Kidney (tissue), 14 donors: ENCODE results near the gene PXDN. TPM values are rescaled to one million over a fixed set of nuclear protein-coding genes. Genes with fewer than 3 reads are reported as not detected.
A peak's percentile ranks its signal among the peaks of the same experiment; 100 is the strongest.

Experiments used
- DNase-seq, 5 donors: peaks; one replicate each; pipeline ENCODE4 v3.0.0-alpha.2; 2013 to 2020
- FAIRE-seq: peaks from 2 replicates; lab custom pipeline; 2012; peaks lifted over from hg19 to GRCh38; lab: Jason Lieb, UNC
- H3K27ac ChIP-seq, 2 donors: one replicate each; pipeline ENCODE4 v1.7.0; 2013; ENCODE audit warnings: low read depth in 2 of 2, low read length in 2 of 2, inconsistent platforms in 1 of 2
- H3K27me3 ChIP-seq: one replicate; pipeline ENCODE4 v1.7.1; 2013; ENCODE audit warnings: low read length, inconsistent platforms; ENCODE audit not compliant: control insufficient read depth, insufficient read depth
- H3K36me3 ChIP-seq, 3 donors: one replicate each; pipeline versions ENCODE4 v1.7.0 to v1.7.1; 2013; ENCODE audit warnings: low read length in 3 of 3, control low read depth in 1 of 3, inconsistent platforms in 1 of 3; ENCODE audit not compliant: insufficient read depth in 3 of 3, control insufficient read depth in 2 of 3
- H3K4me1 ChIP-seq, 3 donors: one replicate each; pipeline versions ENCODE4 v1.7.0 to v1.7.1; 2013; ENCODE audit warnings: low read length in 3 of 3, inconsistent platforms in 1 of 3, low read depth in 1 of 3; ENCODE audit not compliant: control insufficient read depth in 2 of 3, insufficient read depth in 2 of 3
- H3K4me3 ChIP-seq, 3 donors: one replicate each; pipeline versions ENCODE4 v1.7.0 to v1.8.1; 2013; ENCODE audit warnings: low read length in 3 of 3, control low read depth in 1 of 3, inconsistent platforms in 1 of 3
- H3K9ac ChIP-seq, 3 donors: one replicate each; pipeline versions ENCODE4 v1.7.0 to v1.7.1; 2013; ENCODE audit warnings: low read length in 3 of 3, control low read depth in 1 of 3, inconsistent platforms in 1 of 3
- H3K9me3 ChIP-seq, 3 donors: one replicate each; pipeline versions ENCODE4 v1.7.0 to v1.7.1; 2013; ENCODE audit warnings: low read length in 3 of 3, control low read depth in 1 of 3, inconsistent platforms in 1 of 3; ENCODE audit not compliant: control insufficient read depth in 2 of 3, insufficient read depth in 1 of 3
- intact Hi-C: fragments of 100-400 bp; cut with DNase I; formaldehyde crosslinking; loops from one replicate; pipeline ENCODE4 v1.11.1; 2022
- polyA plus RNA-seq: library from polyadenylated mRNA; stranded (reverse); fragments of 350-450 nt; fragmentation: Illumina TruSeq; extraction: RNeasy Lipid Tissue Mini Kit (QIAGEN cat#74804); gene quantifications from one replicate; pipeline ENCODE4 v1.2.3, GENCODE V29; 2014; ENCODE audit warnings: low read depth, low replicate concordance; ENCODE audit not compliant: insufficient read depth
- total RNA-seq: library from RNA; stranded (reverse); fragmentation: NEBNext Ultra II Directional; extraction: Animal tissue kit (Norgen Biotek cat#: 25700); gene quantifications from one replicate; pipeline ENCODE4 v1.2.1, GENCODE V29; 2021
- TF ChIP-seq, protein P1 (sequence below): IDR thresholded peaks from 3 replicates; pipeline ENCODE4 v1.5.1; 2012; ENCODE audit warnings: mild to moderate bottlenecking, moderate library complexity, borderline replicate concordance; ENCODE audit not compliant: insufficient read depth; ENCODE audit errors: extremely low read depth
- donor health status: control.
- donor health status: control.
- donor health status: control.
- donor health status: control.
- donor health status: control.
- donor health status: DM: yes; HTN: yes; CAD: no.
- donor health status: Normal renal cell carcinoma (clear cell type).

The PXDN gene
- total and polyA plus RNA-seq, 2 donors from 2014 or later: 4.7 to 42.3 TPM

DNA sequence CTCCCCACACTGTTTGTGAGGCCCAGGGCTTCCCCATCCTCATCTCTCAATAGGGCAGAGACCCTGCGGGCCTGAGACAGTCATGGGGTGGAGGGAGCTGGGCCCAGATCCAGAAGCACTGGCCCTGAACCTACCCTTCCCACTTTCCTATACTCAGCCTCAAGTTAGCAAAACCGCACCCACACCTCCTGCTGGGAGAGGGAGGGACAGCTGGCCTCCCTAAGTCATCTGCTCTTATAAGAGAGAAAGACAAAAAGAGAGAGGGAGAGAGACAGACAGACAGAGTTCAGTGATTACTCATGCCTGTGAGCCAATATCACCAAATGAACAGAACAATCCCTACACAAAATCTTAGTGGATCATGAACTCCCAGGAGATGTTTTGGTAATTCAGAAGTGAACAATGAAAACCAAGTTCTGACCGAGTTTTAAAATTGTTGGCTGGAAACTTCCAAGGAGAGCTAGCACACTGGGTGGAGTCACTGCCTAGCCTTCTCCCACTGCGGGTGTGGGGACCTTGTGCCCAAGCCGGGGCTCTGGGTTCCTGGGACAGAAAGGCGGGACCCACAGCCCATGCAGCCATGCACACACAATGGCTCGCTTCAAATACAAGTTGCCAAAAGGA lies 130.5 kb downstream of the PXDN start:
- H3K36me3 ChIP-seq: no peaks in the 10 kb centered on the region
- H3K9ac ChIP-seq: no peak overlapping the region
- H3K27ac ChIP-seq: no peak overlapping the region
- H3K4me3 ChIP-seq: no peak overlapping the region
- DNase-seq (peak in 2 of 5 donors; percentile 25 to 29), FAIRE-seq (no peak)
- H3K4me1 ChIP-seq: no peaks in the 10 kb centered on the region
- TF ChIP-seq, protein P1, sequence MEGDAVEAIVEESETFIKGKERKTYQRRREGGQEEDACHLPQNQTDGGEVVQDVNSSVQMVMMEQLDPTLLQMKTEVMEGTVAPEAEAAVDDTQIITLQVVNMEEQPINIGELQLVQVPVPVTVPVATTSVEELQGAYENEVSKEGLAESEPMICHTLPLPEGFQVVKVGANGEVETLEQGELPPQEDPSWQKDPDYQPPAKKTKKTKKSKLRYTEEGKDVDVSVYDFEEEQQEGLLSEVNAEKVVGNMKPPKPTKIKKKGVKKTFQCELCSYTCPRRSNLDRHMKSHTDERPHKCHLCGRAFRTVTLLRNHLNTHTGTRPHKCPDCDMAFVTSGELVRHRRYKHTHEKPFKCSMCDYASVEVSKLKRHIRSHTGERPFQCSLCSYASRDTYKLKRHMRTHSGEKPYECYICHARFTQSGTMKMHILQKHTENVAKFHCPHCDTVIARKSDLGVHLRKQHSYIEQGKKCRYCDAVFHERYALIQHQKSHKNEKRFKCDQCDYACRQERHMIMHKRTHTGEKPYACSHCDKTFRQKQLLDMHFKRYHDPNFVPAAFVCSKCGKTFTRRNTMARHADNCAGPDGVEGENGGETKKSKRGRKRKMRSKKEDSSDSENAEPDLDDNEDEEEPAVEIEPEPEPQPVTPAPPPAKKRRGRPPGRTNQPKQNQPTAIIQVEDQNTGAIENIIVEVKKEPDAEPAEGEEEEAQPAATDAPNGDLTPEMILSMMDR: no peak
- H3K27me3 ChIP-seq: no peaks in the 10 kb centered on the region
- intact Hi-C loops: no loop called here
- no peaks in the 10 kb centered on the region for H3K9me3 ChIP-seq

DNA sequence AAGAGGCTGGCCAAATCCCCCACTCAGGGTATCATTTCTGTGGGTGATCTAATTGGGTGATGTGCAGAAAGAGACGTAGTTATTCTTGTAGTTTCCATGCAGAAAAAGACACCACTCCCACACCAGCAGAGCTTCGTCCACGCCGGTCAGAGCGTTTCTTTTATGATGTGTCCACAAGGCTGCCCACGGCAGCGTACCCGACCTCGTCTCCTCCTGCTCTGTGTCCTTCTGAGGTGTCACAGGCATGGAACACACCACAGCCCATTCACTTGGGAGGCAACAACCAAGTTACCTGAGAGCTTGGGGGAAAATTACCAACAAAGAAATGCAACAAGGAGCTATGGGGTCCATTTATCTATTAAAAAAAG lies 131.3 kb downstream of the PXDN start:
- TF ChIP-seq, protein P1: no peak
- intact Hi-C loops: no loop called here
- DNase-seq: peak in 1 of 5 donors; percentile 37
- Histone ChIP-seq H3K9ac (no peak overlapping the region), H3K4me1 (no peaks in the 10 kb centered on the region), H3K27me3 (no peaks in the 10 kb centered on the region), H3K27ac (no peak overlapping the region), H3K9me3 (no peaks in the 10 kb centered on the region), H3K36me3 (no peaks in the 10 kb centered on the region), H3K4me3 (no peak overlapping the region)
- no peak for FAIRE-seq

DNA sequence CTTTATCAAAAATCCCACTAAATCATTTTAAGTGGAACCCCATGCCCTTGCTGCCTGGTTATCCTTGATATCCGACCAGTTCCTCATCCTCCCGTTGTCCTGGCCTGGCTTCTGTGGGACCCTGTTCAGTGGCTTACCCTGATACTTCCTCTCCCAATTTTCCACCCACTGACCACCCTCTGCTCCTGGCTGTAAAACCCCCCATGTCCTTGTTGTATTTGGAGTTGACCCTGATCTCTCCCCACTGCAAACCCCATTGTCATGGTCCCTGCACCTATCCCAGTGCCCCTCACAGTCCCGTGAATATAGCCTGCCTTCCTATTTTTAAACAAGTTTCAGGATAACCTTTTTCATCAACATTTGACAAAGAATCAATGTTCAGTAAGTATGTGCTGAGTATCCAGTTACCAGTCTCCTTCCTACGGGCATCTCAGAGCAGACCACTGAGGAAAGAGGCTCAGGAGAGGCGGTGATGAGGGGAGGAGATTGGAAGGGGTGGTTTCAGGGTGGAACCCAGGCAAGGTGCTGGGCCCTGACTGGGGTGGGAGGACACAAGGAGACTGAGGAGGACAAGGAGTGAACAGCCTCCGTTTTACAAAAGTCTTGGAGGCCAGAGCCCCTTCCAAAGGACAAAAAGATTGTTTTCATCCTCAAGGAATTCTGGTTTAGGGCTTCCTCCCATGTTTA lies 131.8 kb downstream of the PXDN start:
- TF ChIP-seq, protein P1: no peak
- H3K4me3 ChIP-seq: no peak overlapping the region
- H3K36me3 ChIP-seq: no peaks in the 10 kb centered on the region
- no peak overlapping the region for H3K9ac ChIP-seq
- intact Hi-C loops: no loop called here
- H3K9me3 ChIP-seq: no peaks in the 10 kb centered on the region
- no peaks in the 10 kb centered on the region for H3K4me1 ChIP-seq
- H3K27me3 ChIP-seq: no peaks in the 10 kb centered on the region
- FAIRE-seq (no peak), DNase-seq (peak in 1 of 5 donors; percentile 33)
- H3K27ac ChIP-seq: no peak overlapping the region
